ENCODE measurements around the gene NDUFA6.

The NDUFA6 gene

DNA sequence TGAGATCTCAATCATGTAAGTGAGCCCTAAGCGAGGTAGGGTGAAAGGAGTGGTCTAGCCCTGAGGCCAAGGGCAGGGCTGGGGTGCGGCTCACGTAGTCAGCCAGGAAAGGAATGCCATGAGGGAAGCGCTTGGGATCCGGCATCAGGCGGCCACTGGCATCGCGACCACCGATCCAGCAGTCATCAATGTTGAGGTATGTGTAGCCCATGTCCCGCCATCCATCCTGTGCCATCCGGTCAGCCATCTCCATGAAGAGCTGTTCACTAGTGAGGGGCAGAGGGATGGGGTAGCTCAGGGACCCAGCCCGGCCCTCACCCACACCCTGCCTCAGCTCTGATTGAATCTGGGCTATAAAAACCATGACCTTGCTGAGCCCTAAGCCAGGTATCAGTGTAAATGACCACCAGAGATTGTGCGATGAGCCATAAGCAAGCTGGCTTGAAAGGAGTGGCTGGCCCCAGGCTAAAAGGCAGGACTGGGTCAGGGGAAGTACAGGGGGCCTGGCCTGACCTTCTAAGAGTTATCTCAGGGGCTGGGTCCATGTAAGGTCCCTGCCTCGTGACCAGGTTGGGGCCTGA, 22.8 kb downstream of the NDUFA6 start:
- no peak overlapping the region for H3K9ac ChIP-seq (ENCODE audit: low read depth, low read length)
- no peak overlapping the region for H3K4me3 ChIP-seq (ENCODE audit: low read length)
- no peak overlapping the region for H3K4me2 ChIP-seq (ENCODE audit: low read length)
- H3K9me3 ChIP-seq (replicated peaks; ENCODE audit: low read length) = no peaks in the 10 kb centered on the region
- no peaks in the 10 kb centered on the region for H3K27me3 ChIP-seq (ENCODE audit: control insufficient read depth, insufficient read depth, low read length)
- peaks cover 16% of the 10 kb centered on the region for H3K4me1 ChIP-seq (ENCODE audit: control insufficient read depth, insufficient read depth, low read length)
- H3K36me3 ChIP-seq (ENCODE audit: insufficient read depth, low read length) = peaks cover 12% of the 10 kb centered on the region

GRCh38 chr22:42066937-42067336, 23.6 kb downstream of the NDUFA6 start:
- no peaks in the 10 kb centered on the region for H3K27me3 ChIP-seq (ENCODE audit: control insufficient read depth, insufficient read depth, low read length)
- no peak overlapping the region for H3K4me3 ChIP-seq (ENCODE audit: low read length)
- peaks cover 12% of the 10 kb centered on the region for H3K36me3 ChIP-seq (ENCODE audit: insufficient read depth, low read length)
- no peaks in the 10 kb centered on the region for H3K9me3 ChIP-seq (replicated peaks; ENCODE audit: low read length)
- peaks cover 16% of the 10 kb centered on the region for H3K4me1 ChIP-seq (ENCODE audit: control insufficient read depth, insufficient read depth, low read length)
- no peak overlapping the region for H3K4me2 ChIP-seq (ENCODE audit: low read length)
- H3K9ac ChIP-seq (ENCODE audit: low read depth, low read length) = no peak overlapping the region

GRCh38 chr22:42066126-42066761, 24.3 kb downstream of the NDUFA6 start:
- Histone ChIP-seq H3K4me1 (ENCODE audit: control insufficient read depth, insufficient read depth, low read length) (peaks cover 13% of the 10 kb centered on the region), H3K9me3 (replicated peaks; ENCODE audit: low read length) (no peaks in the 10 kb centered on the region), H3K36me3 (ENCODE audit: insufficient read depth, low read length) (peaks cover 16% of the 10 kb centered on the region), H3K4me2 (ENCODE audit: low read length) (no peak overlapping the region), H3K27me3 (ENCODE audit: control insufficient read depth, insufficient read depth, low read length) (no peaks in the 10 kb centered on the region), H3K9ac (ENCODE audit: low read depth, low read length) (no peak overlapping the region), H3K4me3 (ENCODE audit: low read length) (no peak overlapping the region)

DNA sequence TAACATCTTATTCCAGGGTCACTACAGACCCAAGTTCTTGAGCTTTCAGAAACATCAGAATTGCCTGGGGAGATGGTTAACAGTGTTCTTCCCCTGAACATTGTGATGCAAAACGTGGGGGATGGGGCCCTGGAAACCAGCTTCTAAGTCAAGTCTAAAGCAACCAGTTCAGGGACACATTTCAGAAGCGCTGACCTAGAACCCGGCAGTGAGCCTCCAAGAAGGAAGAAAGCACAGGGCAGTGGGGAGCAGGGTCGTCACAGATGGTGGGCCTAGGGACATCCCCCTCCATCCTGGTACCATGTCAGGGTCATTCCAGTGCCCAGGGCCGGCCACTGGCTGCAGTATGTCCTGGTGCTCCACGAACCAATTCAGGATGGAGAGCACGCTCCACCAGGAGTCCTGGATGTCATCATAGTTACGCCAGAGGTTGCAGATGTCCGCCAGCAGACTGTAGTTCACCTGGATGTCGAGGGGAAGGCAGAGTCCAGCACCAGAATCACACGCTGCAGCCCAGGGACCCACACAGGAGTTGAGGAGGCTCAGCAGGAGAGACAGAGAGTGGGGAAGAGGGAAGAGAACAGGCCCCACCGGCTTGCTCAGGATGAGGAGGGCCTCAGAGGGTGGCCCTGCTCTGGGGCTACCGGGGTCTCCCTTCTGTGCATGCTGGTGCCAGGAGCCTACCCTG, 25.0 kb downstream of the NDUFA6 start:
- Histone ChIP-seq H3K36me3 (ENCODE audit: insufficient read depth, low read length) (peaks cover 23% of the 10 kb centered on the region), H3K9me3 (replicated peaks; ENCODE audit: low read length) (no peaks in the 10 kb centered on the region), H3K4me2 (ENCODE audit: low read length) (no peak overlapping the region), H3K27me3 (ENCODE audit: control insufficient read depth, insufficient read depth, low read length) (no peaks in the 10 kb centered on the region), H3K4me3 (ENCODE audit: low read length) (no peak overlapping the region), H3K9ac (ENCODE audit: low read depth, low read length) (no peak overlapping the region), H3K4me1 (ENCODE audit: control insufficient read depth, insufficient read depth, low read length) (peaks cover 9% of the 10 kb centered on the region)

DNA sequence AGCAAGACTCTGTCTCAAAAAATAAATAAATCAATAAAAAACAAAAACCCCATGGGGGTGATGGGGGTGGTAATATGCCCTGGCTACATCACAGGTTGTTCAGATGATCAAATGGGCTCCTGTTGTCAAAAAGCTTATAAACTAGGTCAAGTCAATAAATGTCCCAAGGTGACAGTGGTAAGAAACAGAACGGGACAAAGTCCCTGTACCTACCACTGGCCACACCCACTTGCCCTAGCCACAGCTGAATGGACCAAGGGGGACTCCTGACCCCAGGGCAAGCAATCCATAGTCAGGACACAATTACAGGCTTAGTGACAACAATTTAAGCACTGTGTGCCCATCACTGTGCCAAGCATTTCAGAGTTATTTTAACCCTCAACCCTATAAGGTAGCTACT, 25.9 kb downstream of the NDUFA6 start:
- no peaks in the 10 kb centered on the region for H3K27me3 ChIP-seq (ENCODE audit: control insufficient read depth, insufficient read depth, low read length)
- H3K9ac ChIP-seq (ENCODE audit: low read depth, low read length) = no peak overlapping the region
- H3K36me3 ChIP-seq (ENCODE audit: insufficient read depth, low read length) = peaks cover 31% of the 10 kb centered on the region
- H3K9me3 ChIP-seq (replicated peaks; ENCODE audit: low read length) = no peaks in the 10 kb centered on the region
- H3K4me2 ChIP-seq (ENCODE audit: low read length) = no peak overlapping the region
- H3K4me1 ChIP-seq (ENCODE audit: control insufficient read depth, insufficient read depth, low read length) = peaks cover 1% of the 10 kb centered on the region
- no peak overlapping the region for H3K4me3 ChIP-seq (ENCODE audit: low read length)

- Histone ChIP-seq H3K36me3 (ENCODE audit: insufficient read depth, low read length) (peaks cover 31% of the 10 kb centered on the region), H3K4me2 (ENCODE audit: low read length) (no peak overlapping the region), H3K27me3 (ENCODE audit: control insufficient read depth, insufficient read depth, low read length) (no peaks in the 10 kb centered on the region), H3K9me3 (replicated peaks; ENCODE audit: low read length) (no peaks in the 10 kb centered on the region), H3K9ac (ENCODE audit: low read depth, low read length) (no peak overlapping the region), H3K4me1 (ENCODE audit: control insufficient read depth, insufficient read depth, low read length) (no peaks in the 10 kb centered on the region), H3K4me3 (ENCODE audit: low read length) (no peak overlapping the region)
Observed at GRCh38 chr22:42062506-42063170, 27.9 kb downstream of the NDUFA6 start.

DNA sequence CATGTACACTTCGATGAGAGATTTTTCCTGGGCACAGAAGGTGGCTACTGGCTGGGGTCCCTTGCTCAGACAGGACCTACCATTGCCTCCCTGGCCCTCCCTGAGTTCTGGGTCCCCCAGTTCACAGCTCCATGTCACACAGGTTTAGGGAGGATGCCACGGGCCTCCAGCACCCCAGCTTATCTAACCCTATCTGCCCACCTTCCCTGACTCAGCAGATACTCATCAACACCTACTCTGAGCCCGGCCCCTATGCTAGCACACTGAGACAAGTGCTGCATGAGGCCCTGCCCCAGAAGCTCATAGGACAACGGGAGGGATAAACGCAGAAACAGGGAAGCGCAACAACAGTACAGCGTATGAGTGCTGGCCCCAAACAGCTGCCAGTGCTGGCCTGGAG, 29.5 kb downstream of the NDUFA6 start:
- Histone ChIP-seq H3K36me3 (ENCODE audit: insufficient read depth, low read length) (peaks cover 27% of the 10 kb centered on the region), H3K9me3 (replicated peaks; ENCODE audit: low read length) (no peaks in the 10 kb centered on the region), H3K27me3 (ENCODE audit: control insufficient read depth, insufficient read depth, low read length) (no peaks in the 10 kb centered on the region), H3K4me1 (ENCODE audit: control insufficient read depth, insufficient read depth, low read length) (no peaks in the 10 kb centered on the region), H3K9ac (ENCODE audit: low read depth, low read length) (no peak overlapping the region), H3K4me3 (ENCODE audit: low read length) (no peak overlapping the region), H3K4me2 (ENCODE audit: low read length) (no peak overlapping the region)

DNA sequence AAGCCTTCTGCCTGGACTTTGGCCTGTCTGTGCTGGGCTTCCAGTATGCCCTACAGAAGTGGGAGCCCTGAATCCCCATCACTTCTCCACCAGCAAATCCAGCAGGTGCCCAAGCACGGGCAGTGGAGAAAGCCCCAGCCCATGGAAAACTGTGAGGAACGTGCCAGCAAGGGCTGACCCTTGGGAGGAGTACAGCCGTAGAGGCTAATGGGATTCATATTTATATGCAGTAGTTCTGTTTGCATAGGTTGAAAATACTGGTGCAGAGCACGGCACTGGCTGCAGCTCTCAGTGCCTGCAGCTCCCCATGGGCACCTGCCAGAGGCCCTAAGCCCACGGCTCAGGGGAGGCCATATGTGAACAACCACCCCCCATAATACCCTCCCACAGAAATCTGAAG, 30.1 kb downstream of the NDUFA6 start:
- Histone ChIP-seq H3K36me3 (ENCODE audit: insufficient read depth, low read length) (peaks cover 23% of the 10 kb centered on the region), H3K4me1 (ENCODE audit: control insufficient read depth, insufficient read depth, low read length) (no peaks in the 10 kb centered on the region), H3K27me3 (ENCODE audit: control insufficient read depth, insufficient read depth, low read length) (no peaks in the 10 kb centered on the region), H3K4me3 (ENCODE audit: low read length) (no peak overlapping the region), H3K4me2 (ENCODE audit: low read length) (no peak overlapping the region), H3K9ac (ENCODE audit: low read depth, low read length) (no peak overlapping the region), H3K9me3 (replicated peaks; ENCODE audit: low read length) (no peaks in the 10 kb centered on the region)

DNA sequence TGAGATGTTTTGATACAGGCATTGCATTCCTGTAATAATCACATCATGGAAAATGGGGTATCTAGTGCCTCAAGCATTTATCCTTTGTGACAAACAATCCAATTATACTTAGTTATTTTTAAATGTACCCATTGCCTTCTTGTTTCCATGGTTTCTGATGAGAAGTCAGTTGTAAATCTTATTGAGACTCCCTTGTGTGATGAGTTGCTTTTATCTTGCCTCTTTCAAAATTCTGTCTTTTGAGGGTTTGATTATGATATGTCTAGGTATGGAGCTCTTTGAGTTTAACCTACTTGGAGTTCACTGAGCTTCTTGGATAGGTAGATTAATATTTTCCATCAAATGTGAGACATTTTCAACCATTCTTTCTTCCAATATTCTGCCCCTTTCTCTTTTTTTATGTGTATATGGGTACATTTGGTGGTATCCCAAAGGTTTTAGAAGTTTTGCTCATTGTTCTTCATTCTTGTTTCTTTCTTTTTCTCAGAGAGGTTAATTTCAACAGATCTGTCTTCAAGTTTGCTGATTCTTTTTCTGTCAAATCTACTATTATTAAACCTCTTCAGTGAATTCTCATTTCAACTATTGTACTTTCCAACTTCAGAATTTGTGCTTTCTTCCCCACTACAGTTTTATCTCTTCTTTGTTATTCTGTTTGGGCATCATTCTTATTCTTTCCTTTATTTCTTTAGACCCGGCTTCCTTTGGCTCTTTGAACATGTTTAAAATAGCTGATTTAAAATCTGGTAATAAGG, 33.6 kb downstream of the NDUFA6 start:
- no peaks in the 10 kb centered on the region for H3K9me3 ChIP-seq (replicated peaks; ENCODE audit: low read length)
- H3K4me1 ChIP-seq (ENCODE audit: control insufficient read depth, insufficient read depth, low read length) = no peaks in the 10 kb centered on the region
- no peak overlapping the region for H3K4me2 ChIP-seq (ENCODE audit: low read length)
- H3K36me3 ChIP-seq (ENCODE audit: insufficient read depth, low read length) = peaks cover 19% of the 10 kb centered on the region
- no peak overlapping the region for H3K4me3 ChIP-seq (ENCODE audit: low read length)
- H3K9ac ChIP-seq (ENCODE audit: low read depth, low read length) = no peak overlapping the region
- H3K27me3 ChIP-seq (ENCODE audit: control insufficient read depth, insufficient read depth, low read length) = no peaks in the 10 kb centered on the region

DNA sequence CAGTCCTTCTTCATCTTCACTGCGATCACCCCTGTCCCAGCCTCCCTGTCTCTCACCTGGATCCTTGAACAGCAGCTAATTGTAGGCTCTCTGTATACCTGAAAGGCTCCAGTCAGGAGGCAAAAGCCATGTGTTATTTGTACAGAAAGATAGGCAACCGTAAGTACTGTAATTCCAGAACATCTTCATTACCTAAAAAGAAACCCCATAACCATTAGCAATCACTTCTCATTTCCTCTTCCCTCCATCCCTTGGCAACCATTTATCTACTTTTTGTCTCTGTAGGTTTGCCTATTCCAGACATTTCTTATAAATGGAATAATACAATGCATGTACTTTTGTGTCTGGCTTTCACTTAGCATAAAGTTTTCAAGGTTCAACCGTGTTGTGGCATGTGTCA, 37.8 kb downstream of the NDUFA6 start:
- Histone ChIP-seq H3K9me3 (replicated peaks; ENCODE audit: low read length) (no peaks in the 10 kb centered on the region), H3K36me3 (ENCODE audit: insufficient read depth, low read length) (no peaks in the 10 kb centered on the region), H3K9ac (ENCODE audit: low read depth, low read length) (no peak overlapping the region), H3K4me2 (ENCODE audit: low read length) (no peak overlapping the region), H3K4me1 (ENCODE audit: control insufficient read depth, insufficient read depth, low read length) (no peaks in the 10 kb centered on the region), H3K4me3 (ENCODE audit: low read length) (no peak overlapping the region), H3K27me3 (ENCODE audit: control insufficient read depth, insufficient read depth, low read length) (no peaks in the 10 kb centered on the region)

GRCh38 chr22:42050641-42051180, 39.9 kb downstream of the NDUFA6 start:
- H3K4me3 ChIP-seq (ENCODE audit: low read length) = no peak overlapping the region
- H3K9ac ChIP-seq (ENCODE audit: low read depth, low read length) = no peak overlapping the region
- H3K9me3 ChIP-seq (replicated peaks; ENCODE audit: low read length) = no peaks in the 10 kb centered on the region
- H3K27me3 ChIP-seq (ENCODE audit: control insufficient read depth, insufficient read depth, low read length) = no peaks in the 10 kb centered on the region
- H3K4me1 ChIP-seq (ENCODE audit: control insufficient read depth, insufficient read depth, low read length) = no peaks in the 10 kb centered on the region
- no peaks in the 10 kb centered on the region for H3K36me3 ChIP-seq (ENCODE audit: insufficient read depth, low read length)
- no peak overlapping the region for H3K4me2 ChIP-seq (ENCODE audit: low read length)
